GM06990 (cell line): Measurements from ENCODE around the gene SLC30A1.

Source experiments
- DNase-seq: peaks from one replicate; pipeline ENCODE4 v3.0.0-alpha.2; 2011; ENCODE audit not compliant: insufficient read length; ENCODE audit errors: extremely low read depth
- H3K27me3 ChIP-seq: replicated peaks from 2 replicates; pipeline ENCODE4 v1.6.0; 2011; ENCODE audit warnings: low read length; ENCODE audit not compliant: control insufficient read depth, insufficient read depth
- H3K36me3 ChIP-seq: 2 replicates; pipeline ENCODE4 v1.5.1; 2011; ENCODE audit warnings: low read length; ENCODE audit not compliant: control insufficient read depth, insufficient read depth
- H3K4me3 ChIP-seq: replicated peaks from 2 replicates; pipeline ENCODE4 v1.5.1; 2011; ENCODE audit warnings: low read depth, mild to moderate bottlenecking, control low read depth, low read length
- TF ChIP-seq, protein P1 (sequence below): IDR thresholded peaks from 2 replicates; pipeline ENCODE4 v1.5.1; 2011; ENCODE audit warnings: low read length, control low read depth, mild to moderate bottlenecking, inconsistent platforms; ENCODE audit not compliant: insufficient read depth, poor library complexity, severe bottlenecking

Gene SLC30A1

DNA sequence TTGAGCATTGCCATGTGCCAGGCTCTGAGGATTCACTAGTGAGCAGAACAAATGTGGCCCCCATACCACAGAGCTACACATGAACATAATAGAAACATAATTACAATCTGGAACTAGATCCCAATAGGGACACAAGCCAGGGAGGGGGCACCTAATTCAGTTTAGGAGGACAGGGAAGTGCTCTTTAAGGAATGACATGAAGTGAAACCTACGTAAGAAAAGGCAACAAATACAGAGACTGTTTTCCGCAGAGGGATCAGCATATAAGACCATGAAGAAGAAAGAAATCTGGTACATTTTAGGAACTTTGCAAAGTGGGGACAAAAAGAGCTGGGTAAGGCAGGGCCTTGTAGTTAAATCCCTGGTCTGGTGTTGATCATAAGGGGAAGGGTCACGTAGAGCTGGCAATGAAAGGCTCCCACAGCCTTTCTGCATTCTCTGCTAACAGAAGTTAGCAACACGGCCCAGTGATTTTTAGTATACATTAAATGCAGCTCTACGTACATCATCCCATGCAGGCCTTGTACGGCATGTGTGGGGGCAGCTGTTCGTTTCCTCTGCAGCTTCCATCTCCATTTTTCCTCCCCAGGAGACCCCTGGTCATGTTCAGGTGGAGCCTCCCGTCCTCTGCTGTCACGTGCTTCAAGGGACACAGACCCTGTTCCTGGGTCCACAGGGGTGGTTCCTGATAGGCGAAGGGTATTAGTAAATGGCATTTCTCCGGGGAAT is 26.8 kb upstream of the SLC30A1 start:
- no peaks in the 10 kb centered on the region for H3K27me3 ChIP-seq
- TF ChIP-seq, protein P1, sequence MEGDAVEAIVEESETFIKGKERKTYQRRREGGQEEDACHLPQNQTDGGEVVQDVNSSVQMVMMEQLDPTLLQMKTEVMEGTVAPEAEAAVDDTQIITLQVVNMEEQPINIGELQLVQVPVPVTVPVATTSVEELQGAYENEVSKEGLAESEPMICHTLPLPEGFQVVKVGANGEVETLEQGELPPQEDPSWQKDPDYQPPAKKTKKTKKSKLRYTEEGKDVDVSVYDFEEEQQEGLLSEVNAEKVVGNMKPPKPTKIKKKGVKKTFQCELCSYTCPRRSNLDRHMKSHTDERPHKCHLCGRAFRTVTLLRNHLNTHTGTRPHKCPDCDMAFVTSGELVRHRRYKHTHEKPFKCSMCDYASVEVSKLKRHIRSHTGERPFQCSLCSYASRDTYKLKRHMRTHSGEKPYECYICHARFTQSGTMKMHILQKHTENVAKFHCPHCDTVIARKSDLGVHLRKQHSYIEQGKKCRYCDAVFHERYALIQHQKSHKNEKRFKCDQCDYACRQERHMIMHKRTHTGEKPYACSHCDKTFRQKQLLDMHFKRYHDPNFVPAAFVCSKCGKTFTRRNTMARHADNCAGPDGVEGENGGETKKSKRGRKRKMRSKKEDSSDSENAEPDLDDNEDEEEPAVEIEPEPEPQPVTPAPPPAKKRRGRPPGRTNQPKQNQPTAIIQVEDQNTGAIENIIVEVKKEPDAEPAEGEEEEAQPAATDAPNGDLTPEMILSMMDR: no peak
- H3K4me3 ChIP-seq: peak overlapping the region; percentile 73
- no peak for DNase-seq
- H3K36me3 ChIP-seq: no peaks in the 10 kb centered on the region

- no peak for DNase-seq
- H3K4me3 ChIP-seq: peak overlapping the region; percentile 11; the same call in 1 of the 2 replicates
- TF ChIP-seq, protein P1: no peak
- no peaks in the 10 kb centered on the region for H3K27me3 ChIP-seq
- H3K36me3 ChIP-seq: no peaks in the 10 kb centered on the region
Measured at GRCh38 chr1:211605034-211605433, 26.1 kb upstream of the SLC30A1 start.

DNA sequence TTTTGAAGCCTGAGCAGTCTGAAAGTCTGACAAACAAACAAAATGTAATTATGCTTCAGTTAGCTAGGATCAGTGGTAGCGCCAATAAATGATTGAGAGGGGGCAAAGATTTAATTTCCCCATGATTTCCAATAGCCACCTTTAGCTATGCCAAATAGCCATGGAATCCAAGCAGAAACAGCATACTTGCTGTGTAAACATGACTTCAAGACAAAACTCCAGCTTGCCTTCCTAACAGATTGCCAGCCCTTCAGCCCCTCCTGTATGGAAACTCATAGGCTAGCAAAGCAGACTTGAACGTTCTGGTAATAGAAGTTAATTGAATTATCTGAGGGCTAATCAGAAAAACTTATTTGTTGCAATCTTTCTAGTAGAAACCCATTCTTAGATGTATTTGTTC is 25.6 kb upstream of the SLC30A1 start:
- no peak for DNase-seq
- H3K36me3 ChIP-seq: no peaks in the 10 kb centered on the region
- H3K27me3 ChIP-seq: no peaks in the 10 kb centered on the region
- no peak overlapping the region for H3K4me3 ChIP-seq
- TF ChIP-seq, protein P1: no peak

DNA sequence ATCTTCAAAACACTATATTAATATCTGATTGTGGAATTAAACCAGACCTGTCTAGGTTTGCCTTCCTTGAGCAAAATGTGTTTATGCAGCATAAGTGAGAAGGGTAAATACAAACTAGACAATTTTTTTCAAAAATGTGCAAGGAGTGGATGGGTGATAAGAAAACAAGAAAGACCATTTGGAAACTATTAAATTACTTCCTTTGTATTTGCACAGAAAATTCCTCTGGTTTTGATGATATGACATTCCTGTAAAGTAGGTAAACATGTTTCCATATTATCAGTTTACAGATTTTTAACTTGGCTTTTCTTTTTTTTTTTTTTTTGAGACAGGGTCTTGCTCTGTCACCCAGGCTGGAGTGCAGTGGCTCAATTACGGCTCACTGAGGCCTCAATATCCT is 24.8 kb upstream of the SLC30A1 start:
- Histone ChIP-seq H3K27me3 (no peaks in the 10 kb centered on the region), H3K36me3 (no peaks in the 10 kb centered on the region), H3K4me3 (no peak overlapping the region)
- TF ChIP-seq, protein P1: no peak
- no peak for DNase-seq

GRCh38 chr1:211603191-211603701 is 24.3 kb upstream of the SLC30A1 start:
- DNase-seq: no peak
- TF ChIP-seq, protein P1: no peak
- H3K4me3 ChIP-seq: no peak overlapping the region
- no peaks in the 10 kb centered on the region for H3K36me3 ChIP-seq
- no peaks in the 10 kb centered on the region for H3K27me3 ChIP-seq
